Keratinocyte (primary cell): ENCODE results near the gene ANKRD17.
"Not testable (repeated sequence)": the region's sequence is repeated elsewhere in the genome, so short reads cannot be mapped to it uniquely, and the experiment has no call there.

Source experiments
- EZH2 ChIP-seq: IDR thresholded peaks from one replicate; pipeline ENCODE4 v1.6.1; 2012; ENCODE audit warnings: inconsistent platforms, mild to moderate bottlenecking, low read length, moderate library complexity
- TF ChIP-seq, protein P1 (sequence below), 3 experiments: IDR thresholded peaks in 1 of 3; conservative IDR thresholded peaks in 1 of 3; optimal IDR thresholded peaks in 1 of 3; 2 replicates in 2 of 3; 3 replicates in 1 of 3; pipeline versions ENCODE3 to v1.5.1; 2011; ENCODE audit warnings: low read length in 3 of 3, mild to moderate bottlenecking in 3 of 3, moderate library complexity in 2 of 3, control low read depth in 1 of 3, inconsistent platforms in 1 of 3; ENCODE audit not compliant: insufficient read depth in 2 of 3; ENCODE audit errors: extremely low read depth in 1 of 3

DNA sequence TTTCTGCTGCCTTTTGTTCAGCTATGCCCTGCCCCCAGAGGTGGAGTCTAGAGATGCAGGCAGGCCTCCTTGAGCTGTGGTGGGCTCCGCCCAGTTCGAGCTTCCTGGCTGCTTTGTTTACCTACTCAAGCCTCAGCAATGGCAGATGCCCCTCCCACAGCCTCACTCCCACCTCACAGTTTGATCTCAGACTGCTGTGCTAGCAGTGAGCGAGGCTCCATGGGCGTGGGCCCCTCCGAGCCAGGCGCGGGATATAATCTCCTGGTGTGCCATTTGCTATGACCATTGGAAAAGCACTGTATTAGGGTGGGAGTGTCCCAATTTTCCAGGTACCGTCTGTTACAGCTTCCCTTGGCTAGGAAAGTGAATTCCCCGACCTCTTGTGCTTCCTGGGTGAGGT lies 34.1 kb upstream of the ANKRD17 start:
- TF ChIP-seq, protein P1, sequence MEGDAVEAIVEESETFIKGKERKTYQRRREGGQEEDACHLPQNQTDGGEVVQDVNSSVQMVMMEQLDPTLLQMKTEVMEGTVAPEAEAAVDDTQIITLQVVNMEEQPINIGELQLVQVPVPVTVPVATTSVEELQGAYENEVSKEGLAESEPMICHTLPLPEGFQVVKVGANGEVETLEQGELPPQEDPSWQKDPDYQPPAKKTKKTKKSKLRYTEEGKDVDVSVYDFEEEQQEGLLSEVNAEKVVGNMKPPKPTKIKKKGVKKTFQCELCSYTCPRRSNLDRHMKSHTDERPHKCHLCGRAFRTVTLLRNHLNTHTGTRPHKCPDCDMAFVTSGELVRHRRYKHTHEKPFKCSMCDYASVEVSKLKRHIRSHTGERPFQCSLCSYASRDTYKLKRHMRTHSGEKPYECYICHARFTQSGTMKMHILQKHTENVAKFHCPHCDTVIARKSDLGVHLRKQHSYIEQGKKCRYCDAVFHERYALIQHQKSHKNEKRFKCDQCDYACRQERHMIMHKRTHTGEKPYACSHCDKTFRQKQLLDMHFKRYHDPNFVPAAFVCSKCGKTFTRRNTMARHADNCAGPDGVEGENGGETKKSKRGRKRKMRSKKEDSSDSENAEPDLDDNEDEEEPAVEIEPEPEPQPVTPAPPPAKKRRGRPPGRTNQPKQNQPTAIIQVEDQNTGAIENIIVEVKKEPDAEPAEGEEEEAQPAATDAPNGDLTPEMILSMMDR (optimal IDR thresholded peaks at IDR 0.05 in 1 of 3, IDR thresholded peaks at IDR 0.05 in 1 of 3, conservative IDR thresholded peaks at IDR 0.05 in 1 of 3; ENCODE audit: extremely low read depth in 1 of 3, insufficient read depth in 2 of 3, low read length in 3 of 3) = not testable (repeated sequence)
- TF ChIP-seq EZH2 = not testable (repeated sequence)
